Fibroblast of pulmonary artery (primary cell): ENCODE results near the gene OGFR.

Source experiments
- DNase-seq: peaks from one replicate; pipeline ENCODE4 v3.0.0-alpha.2; 2010; ENCODE audit warnings: low read depth
- H3K4me3 ChIP-seq: replicated peaks from 2 replicates; pipeline ENCODE4 v1.5.1; 2011; ENCODE audit warnings: low read depth, mild to moderate bottlenecking, control low read depth, low read length, moderate library complexity
- TF ChIP-seq, protein P1 (sequence below): IDR thresholded peaks from 2 replicates; pipeline ENCODE4 v1.5.1; 2011; ENCODE audit warnings: mild to moderate bottlenecking, control low read depth, low read length, inconsistent platforms; ENCODE audit errors: missing control alignments

Gene OGFR

DNA sequence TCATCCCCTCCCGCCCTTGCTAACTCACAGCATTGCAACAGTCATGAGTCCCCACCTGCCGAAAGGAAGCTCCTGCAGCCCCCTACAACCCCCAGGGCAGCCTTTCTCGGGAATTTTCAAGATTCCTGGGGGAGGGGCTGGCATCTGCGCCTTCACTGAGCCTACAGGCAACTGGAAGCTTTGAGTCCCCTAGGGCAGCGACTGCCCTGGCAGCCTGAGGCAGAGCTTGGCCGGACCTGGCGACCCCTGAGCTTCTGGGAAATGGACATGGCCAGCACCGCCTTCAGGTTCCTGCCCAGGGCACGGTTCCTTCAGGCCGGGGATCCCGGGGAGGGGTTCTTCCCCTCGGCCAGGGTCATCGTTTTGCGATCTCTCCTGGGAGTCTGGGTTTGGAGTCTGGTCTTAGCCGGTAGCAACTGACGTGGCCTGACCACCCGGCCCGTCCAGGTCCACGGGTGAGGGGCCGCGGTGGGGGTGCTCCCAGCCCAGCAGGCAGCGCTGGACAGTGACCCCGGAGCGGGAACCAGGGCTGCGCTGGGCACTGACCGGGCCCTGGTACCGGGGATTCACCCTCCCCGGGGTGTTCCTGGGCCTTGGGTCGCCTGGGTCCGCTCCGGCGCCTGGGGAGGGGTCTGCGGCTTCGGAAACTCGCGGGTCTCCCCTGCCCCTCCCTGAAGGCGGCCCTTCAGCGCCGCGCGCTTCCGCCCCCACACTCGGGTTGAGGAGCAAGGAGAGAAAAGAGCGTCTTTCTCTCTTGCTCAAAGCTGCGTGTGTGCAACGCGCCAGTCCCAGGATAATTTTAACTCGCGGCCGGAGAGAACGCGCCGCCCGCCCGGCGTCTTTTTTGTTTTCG is 11.6 kb downstream of the OGFR start:
- TF ChIP-seq, protein P1, sequence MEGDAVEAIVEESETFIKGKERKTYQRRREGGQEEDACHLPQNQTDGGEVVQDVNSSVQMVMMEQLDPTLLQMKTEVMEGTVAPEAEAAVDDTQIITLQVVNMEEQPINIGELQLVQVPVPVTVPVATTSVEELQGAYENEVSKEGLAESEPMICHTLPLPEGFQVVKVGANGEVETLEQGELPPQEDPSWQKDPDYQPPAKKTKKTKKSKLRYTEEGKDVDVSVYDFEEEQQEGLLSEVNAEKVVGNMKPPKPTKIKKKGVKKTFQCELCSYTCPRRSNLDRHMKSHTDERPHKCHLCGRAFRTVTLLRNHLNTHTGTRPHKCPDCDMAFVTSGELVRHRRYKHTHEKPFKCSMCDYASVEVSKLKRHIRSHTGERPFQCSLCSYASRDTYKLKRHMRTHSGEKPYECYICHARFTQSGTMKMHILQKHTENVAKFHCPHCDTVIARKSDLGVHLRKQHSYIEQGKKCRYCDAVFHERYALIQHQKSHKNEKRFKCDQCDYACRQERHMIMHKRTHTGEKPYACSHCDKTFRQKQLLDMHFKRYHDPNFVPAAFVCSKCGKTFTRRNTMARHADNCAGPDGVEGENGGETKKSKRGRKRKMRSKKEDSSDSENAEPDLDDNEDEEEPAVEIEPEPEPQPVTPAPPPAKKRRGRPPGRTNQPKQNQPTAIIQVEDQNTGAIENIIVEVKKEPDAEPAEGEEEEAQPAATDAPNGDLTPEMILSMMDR = no peak
- no peak for DNase-seq
- peak overlapping the region; percentile 27 for H3K4me3 ChIP-seq

DNA sequence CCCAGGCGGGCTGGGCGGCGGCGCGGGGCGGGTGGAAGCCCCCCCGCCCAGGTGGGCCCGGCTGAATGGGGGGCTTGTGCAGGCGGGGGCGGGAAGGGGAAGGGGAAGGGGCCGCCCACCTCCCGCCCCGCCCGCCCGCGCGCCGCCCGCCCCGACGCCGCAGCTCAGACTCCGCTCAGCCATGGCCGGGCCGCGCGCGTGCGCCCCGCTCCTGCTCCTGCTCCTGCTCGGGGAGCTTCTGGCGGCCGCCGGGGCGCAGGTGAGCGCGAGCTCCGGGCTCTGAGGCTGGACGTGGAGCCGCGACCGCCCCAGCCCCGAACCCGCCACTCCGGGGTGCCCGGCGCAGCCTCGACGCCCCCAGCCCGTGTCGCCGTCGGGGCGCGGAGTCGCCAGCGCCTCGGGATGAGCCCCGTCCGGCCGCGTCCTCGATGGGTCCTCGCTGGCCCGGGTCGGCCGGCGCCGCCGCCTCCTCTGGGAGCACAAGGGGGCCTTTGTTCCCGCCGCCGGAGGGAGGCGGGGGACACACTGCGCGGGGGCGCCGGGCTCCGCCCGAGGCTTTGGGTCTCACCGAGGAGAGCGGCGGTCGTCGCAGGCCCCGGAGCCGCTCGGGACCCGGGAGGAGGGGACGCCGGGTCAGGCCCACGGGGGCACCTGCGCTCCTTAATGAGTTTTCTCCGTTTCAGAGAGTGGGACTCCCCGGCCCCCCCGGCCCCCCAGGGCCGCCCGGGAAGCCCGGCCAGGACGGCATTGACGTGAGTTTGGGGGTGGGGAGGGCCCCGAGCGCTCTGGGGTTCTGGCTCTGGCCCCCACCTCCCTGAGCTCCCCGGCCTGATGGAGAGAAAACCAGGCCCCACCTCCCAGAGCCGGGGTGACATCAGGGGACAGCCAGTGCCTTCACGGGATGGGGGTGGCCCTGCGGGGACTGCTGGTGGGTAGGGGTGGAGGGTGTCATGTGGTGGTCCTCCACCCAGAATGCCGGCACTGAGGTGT is 12.5 kb downstream of the OGFR start, which contains the start of gene COL9A3:
TSS of gene COL9A3 (plus strand) at position 167 of the 990 bp plus-strand sequence. CDS start at position 182, 15 bp downstream.
- TF ChIP-seq, protein P1 = no peak
- no peak for DNase-seq
- H3K4me3 ChIP-seq = peak within 1 kb of the TSS; percentile 27

DNA sequence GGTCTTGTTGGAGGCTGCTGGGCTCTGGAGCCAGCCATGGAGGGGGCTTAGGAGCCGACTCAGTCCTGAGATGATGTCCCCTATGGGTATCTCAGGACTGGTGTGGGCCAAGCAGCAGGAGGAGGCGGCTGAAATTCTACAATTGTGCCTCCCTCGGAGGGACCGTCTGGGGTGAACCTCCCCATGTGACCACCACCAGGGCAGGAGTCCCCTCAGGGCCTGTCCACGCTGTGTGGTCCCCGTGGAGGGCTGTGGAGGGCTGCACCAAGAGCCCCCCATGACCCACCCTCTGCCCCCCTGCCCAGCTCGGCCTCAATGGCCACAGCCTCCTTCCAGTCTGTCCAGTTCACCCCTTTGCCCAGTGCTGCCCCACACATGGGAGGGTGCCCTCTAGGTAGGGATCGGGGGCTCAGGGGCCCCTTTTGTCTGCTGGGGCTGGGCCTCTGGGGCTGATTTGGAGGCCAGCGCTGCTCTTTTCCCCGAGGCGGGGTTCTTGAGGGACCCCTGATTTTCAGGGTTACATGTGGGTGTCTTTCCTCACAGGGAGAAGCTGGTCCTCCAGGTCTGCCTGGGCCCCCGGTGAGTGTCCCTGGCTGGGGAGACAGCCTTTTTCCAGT is 13.4 kb downstream of the OGFR start:
- DNase-seq = no peak
- TF ChIP-seq, protein P1 = no peak
- no peak overlapping the region for H3K4me3 ChIP-seq

DNA sequence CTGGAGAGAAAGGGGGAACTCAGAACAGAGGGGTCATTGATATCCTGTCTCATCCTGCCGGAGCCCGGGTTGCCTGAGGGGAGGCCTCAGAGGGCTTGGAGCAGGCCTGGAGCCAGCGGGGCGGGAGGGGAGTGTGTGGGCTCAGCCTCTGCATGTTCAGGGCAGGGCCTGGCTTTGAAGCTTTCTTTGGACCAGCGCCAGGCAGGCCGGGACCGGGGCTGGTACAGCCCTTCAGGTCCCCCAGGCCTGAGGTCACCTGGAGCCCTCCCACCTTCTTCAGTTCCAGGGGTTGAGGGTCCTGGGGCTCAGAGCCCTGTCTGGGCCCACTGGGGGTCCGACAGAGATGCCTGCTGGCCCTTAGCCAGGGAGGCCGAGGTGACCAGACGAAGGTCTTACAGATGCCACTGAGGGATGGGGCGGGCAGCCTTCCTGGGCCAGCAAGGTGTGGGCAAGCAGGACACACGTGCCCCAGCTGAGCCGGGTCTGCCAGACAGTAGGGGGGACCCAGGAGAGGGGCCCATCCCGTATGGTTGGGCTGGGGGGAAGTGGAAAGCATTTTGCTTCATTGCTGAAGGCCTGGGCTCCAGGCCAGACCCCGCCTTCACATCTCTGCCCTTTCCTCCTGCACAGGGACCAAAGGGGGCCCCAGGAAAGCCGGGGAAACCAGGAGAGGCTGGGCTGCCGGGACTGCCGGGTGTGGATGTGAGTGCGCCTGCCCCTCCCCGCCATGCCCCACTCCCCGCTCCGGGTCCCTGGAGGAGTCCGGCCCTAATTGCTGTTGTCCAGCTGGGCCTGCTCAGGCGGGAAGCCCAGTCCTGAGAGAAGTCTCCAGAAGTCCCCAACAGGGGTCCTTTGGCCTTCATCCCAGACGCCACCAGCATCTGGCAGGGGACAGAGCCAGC is 14.2 kb downstream of the OGFR start:
- no peak overlapping the region for H3K4me3 ChIP-seq
- DNase-seq = peak; percentile 70
- TF ChIP-seq, protein P1 = no peak

DNA sequence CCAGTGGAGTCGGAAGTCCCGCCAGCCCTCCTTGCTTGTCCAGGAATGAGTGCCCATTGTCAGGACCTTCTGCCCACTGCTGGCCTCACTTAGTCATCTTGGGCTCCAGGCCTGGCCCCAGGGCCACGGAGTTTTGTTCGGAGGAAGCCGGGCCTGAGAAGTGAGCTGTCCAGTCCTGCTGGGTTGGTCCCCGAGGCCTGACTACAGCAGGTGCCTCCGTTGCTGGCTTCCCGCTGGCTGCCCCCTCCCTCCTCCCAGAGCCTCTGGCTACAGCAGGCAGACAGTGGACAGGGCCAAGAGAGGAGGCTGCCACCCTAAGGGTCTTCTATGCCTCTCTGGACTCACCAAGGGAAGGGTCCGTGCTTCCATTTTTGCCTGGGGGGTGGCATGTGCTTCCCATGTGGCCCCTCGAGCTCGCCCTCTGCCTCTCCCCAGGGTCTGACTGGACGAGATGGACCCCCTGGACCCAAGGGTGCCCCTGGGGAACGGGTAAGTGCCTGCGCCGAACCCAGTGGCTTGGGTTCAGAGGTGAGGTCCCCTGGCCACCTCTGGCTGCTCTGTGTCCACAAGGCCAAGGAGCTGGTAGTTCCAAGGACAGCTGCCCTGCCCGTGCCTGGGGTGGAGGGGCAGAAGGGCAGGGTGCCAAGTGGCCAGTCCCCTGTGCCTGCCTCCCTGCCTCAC is 15.0 kb downstream of the OGFR start:
- DNase-seq = peak; percentile 56
- no peak overlapping the region for H3K4me3 ChIP-seq
- TF ChIP-seq, protein P1 = no peak
